GM18907 (cell line): ENCODE measurements around the gene ANKRD9.
"Not testable (repeated sequence)": the region's sequence is repeated elsewhere in the genome, so short reads cannot be mapped to it uniquely, and the experiment has no call there.

Experiments used
- ATAC-seq: cut with Tn5 transposase; IDR thresholded peaks from one replicate; pipeline ENCODE4 v1.9.1; 2021; ENCODE audit warnings: mild to moderate bottlenecking, moderate library complexity; ENCODE audit not compliant: unreplicated experiment

The ANKRD9 gene, protein sequence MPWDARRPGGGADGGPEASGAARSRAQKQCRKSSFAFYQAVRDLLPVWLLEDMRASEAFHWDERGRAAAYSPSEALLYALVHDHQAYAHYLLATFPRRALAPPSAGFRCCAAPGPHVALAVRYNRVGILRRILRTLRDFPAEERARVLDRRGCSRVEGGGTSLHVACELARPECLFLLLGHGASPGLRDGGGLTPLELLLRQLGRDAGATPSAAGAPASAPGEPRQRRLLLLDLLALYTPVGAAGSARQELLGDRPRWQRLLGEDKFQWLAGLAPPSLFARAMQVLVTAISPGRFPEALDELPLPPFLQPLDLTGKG

DNA sequence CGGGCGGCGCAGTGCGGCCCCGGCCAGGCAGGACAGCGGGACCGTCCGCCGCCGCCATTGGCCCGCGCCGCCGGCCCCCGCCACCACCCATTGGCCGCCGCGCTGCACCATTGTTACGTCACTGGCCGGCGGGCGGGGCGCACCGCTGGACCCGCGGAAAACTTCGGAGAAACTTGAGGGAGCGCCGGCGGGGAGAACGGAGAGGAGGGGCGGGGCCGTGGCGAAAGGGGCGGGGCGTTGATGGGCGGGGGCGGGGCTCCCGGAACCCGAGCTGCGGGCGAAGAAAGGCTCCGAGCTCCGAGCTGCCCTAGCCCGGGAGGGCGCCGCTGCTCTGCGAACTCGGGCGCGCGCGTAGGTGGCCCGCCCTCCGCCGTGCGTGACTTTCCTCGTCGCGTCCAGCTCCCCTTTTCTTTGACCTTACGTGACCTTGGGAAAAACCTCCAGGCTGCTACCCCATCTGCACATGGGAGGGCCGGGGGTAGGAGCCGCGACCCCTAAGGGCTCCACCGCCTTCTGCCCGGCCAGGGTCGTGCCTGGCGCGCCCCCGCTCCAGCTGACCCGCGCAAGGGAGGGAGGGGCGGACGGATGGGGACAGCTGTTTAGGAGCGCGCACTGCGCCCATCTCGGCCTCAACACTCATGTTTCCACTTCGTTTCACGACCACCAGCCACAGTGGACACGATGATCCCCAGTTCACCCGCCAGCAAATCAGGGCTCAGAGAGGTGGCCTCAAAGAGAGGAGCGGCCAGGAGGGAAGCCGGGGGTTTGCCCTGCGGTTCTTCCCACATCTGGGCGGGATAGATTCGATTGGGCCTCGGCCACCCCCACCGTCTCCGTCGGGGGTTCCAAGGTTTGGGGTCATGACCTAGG lies at the start of gene ANKRD9:
ANKRD9 (minus strand) TSS at position 31 of the 870 bp plus-strand sequence. CDS start 1,887 bp downstream, outside the sequence.
- ATAC-seq = peak; percentile 73

DNA sequence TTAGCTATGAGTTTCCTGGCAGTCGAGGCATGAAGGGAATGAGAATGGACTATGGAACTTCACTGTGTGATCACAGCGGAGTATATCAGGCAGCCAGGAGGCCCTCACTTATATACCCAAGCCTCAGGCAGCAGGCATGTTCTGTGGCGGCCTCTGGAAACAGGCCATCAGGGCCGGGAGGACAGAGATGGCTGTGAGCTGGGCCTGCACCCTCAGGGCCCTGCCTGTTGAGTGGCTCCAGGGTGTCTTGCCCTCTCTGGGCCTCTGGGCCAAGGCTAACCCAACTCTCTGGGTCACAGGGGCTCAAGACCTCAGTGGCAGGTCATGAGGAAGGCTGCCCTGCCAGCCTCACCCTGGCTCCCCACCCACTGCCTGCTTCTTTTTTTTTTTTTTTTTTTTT lies 49.0 kb upstream of the ANKRD9 start:
- ATAC-seq = no peak

DNA sequence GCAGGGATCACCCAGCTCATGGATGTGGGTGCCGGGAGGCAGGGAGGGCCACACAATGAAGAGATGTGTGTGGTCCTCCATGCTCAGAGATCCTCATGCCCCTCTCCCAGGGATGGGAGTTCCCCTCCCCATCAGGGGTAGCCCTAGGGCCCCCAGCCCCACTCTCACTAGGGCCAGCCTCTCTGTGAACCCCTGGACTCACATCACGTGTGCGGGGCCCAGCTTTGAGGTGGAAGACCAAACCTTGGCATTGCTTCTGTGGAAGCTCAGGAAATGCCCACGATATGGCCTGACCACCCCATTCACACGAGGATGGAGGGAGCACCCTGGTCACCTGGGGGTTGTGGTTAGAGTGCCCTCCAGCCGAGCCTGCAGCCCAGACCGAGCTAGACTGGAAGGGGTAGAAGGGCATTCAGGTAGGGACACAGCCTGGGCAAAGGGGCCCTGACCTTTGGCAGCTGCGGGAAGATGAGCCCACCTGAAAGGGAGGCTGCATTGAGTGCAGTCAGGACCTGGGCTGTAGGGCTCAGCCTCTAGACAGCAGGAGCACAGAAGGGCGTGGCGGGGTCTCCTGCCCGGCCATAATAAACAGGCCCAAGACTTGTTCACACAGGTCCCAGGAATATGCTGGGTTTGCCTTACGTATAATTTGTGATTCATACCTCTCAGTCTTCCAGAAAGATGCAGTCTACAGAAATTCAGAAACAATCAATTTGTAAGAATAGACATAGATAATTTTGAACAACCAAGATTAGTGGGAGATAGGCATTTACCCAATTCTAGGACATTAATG lies 48.1 kb upstream of the ANKRD9 start:
- ATAC-seq = no peak

DNA sequence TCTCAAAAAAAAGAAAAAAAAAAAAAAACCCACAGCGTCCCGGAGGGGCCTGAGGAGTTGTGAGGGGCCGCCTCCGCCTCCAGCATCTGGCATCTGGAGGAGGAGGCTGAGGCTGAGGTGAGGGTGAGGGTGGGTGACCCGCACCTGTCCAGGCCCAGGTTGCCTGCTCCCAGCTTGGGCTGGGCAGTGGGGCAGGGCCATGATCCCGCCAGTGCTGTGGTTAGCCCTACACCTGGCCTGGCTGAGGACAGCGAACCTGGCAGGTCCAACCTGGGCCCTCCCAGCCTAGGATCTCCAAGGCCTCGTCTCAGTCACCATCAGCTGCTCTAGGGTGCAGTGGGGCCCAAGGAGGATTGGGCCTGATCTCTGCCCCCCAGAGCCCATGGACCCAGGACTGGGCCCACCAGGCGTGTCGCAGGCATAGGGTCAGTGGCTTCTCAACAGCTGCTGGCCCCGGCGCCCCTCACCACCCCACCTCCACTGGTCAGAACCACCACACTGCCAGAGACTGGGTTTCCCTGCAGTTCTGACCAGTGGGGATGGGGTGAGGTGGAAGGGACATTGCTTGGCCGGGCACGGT lies 46.6 kb upstream of the ANKRD9 start:
- ATAC-seq = no peak

DNA sequence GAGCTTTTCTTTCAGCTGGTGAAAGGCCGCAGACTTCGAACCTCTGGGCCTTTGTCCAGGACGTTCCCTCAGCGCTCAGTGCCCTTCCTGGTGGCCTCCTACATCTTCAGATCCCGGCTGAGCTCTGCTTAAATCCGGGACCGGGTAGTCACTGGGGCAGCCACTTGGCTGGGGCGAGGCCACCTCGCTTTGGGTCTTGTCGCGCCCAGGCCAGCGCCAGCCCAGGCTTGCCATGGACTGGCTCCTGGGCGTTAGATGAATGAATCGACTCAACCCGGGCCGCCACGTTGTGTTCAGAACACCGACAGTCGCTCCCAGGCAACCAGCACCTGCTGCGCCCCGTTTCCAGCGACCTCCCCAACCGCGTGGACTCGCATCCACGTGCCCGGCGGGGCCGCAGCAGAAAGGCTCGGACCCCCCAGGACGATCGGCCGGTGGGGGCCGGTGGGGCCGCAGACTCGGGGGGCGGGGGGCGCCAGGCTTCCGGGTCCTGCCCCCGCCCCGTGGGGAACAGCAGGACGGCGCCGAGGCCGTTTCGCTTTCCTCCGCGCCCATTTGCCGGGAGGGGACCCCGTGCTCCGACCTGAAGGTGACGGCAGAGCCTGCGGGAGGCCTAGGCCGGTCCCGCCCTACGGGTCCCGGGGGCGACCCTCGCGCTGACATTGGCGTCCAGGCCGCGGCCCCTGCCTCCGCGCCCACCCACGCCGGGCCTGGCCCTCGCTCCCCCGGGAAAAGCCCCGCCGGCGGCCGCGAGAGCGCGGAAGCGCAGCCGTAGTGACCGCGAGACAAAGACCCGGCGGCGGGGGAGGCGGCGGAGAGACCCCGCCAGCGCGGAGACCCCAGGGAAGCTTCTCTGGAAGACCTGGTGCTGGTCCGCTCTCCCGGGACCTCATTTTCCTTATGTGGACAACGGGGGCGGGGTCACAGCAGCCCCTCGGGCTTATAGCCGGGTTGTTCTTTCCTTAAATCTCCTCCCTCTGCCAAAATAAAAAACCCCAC lies 45.5 kb upstream of the ANKRD9 start:
- ATAC-seq = no peak

DNA sequence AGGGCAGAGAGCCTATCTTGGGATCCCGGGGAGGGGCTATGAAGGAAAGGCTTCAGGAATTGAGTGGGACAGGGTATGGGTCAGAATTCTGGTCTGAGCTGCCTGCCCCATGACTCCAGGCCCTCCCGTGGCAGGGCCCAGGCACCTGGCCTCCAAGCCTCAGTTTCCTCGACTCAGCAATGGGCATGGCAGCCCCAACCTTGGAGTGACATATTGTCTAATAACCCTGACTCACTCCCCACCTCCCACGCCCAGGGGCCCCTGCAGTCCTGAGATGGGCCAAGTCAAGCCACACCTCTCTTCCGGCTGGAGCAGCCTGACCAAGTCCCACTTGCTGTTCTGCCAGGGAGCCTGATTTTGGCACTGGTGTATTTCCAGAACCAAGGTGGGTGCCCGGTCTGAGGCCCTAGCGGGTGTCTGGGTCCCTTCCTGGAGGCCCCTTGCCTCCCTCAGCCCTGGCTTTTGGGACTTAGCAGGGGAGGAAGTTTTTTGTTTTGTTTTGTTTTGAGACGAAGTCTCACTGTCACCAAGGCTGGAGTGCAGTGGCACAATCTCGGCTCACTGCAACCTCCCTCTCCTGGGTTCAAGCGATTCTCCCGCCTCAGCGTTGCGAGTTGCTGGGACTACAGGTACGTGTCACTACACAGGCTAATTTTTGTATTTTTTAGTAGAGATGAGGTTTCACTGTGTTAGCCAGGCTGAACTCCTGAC lies 42.6 kb upstream of the ANKRD9 start:
- ATAC-seq = no peak

DNA sequence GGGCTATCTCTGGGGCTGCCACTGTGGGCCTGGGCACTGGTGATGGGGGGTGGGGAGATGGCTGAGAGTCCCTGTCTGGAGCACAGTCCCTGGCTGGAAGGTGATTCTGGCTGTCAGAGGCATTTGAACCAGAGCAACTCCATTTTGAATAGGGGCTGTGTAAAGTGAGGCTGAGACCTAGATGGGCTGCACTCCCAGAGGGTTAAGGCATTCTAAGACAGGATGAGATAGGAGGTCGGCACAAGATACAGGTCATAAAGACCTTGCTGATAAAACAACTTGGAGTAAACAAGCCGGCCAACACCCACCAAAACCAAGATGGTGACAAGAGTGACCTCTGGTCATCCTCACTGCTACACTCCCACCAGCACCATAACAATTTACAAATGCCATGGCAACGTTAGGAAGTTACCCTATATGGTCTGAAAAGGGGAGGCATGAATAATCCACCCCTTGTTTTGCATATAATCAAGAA lies 41.4 kb upstream of the ANKRD9 start:
- ATAC-seq = not testable (repeated sequence)

DNA sequence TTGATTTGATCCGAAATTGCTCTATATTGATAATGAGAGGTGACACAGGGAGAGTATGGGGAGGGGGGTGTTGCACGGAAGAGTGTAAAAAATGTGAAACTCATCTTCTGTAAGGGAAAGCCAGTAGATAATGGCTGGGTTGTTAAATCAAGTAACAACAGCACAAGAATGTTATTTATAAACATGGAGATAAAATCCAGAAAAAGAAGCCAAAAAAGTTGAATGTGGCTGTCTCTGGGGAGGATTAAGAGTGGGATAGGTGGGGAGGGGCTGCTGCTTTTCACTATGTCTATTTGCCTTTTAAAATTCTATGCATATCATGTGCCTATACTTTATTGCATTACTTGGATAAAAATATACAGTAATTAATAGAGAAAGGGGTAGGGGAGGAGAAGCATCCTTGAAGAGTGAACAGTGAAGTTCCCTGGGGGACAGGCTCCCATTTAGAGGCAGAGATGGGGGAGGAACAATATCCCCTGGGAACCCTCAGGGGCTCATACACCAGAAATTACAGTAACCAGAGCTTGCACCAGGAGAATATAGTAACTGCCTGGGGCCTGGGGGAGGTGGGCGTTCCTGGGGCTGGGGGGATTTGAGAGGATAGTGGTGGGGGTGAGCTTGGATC lies 39.2 kb upstream of the ANKRD9 start:
- ATAC-seq = no peak

DNA sequence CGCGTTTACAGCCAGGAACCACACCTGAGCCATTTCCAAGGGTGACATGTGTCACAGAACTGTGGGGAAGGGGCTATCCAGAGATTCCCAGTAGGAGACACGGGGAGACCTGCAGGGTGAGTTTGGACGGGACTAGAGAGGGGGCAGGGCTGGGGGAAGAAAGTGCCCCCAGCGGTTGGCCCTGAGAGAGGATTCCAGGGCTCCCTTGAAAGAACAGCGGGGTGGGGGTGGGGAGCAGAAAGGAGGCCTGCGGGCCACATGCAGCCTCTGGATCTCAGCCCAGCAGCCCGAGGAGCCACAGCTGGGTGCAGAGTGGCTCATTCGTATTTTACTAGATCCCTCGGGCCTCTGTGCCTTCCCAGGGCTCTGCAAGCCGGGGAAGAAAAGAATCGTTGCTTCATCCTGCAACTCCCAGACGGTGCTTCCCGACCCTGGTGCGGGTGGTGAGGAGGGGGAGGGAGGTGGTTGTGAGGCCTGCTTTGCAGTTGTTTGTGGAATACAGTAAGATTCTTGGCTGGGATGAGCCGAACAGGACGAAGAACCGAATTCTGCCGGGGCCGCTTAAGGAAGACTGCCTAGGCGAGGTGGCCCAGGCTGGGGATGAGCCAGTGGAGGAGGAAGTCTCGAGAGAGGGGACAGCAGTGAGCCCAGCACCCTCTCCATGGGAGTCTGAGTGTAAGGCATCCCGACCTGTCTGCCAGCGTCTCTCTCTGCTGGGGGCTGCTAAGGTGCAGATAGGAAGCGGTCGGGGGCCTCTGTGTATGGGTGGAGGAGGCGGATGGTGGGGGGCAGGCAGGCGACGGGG lies 36.1 kb upstream of the ANKRD9 start:
- no peak for ATAC-seq

DNA sequence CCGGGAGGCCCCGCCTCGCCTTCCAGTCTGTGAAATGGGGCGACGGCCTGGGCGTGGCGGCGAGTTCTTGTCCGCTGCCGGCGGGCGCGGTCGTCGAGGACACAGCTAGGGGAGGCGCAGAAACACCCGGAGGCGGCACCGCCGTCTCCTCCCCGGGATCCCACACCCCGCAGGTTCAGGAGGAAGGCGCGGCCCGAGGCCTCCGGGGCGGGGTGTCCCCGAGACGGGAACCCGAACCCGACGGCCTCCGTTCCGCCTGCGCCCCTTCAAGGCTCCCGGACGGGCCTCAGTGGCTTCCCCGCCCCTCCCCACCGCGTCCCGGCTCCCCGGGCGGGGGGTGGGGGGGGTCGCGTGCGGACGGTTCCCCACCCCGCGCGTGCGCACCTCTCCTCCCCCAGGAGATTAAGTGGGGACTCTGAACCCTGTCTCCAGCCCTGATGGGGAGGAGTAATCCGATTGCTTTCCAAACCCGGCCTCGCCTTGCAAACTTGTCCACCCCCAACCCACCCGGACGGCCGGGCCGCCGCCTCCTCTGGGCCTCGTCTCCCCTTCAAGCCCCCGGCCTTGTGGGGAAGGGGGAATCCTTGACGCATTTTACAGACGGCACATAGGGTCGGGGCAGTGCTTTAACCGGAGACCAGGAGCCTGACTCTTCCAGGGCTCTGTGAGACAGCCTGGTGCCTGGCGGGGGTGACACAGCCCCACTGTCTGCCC lies 35.3 kb upstream of the ANKRD9 start:
- ATAC-seq = no peak

DNA sequence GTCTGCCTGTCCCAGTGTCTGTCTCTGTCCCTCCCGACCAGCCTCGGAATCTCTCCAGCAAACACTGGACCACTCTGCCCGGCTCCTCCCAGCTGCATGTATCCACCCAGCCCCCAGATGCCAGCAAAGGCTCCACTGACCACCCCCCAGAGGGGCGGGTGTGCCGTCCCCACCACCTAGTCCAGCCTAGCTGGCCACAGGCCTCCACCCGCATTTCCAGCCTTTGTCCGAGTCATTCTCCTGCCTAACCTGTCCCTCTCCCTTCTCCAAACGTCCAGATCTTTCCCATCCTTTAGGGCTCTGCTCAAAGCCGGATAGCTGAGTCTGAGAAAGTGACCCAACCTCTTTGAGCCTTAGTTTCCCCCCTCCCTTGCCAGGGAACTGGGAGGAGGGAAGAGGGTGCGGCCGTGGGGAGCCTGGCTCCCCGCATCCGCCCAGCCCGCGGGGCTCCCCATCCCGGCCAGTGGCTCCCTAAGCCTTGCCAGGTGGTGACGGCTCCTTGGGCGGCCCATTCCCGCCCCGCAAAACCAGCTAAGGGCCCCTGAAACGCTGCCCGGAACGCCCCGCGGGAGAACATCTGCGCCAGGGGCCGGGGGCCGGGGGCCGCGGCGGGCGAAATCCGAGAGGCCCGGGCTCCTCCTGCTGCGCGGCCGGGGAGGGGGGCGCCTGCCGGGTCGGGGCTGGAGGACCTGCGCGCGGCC lies 34.6 kb upstream of the ANKRD9 start:
- ATAC-seq = no peak

DNA sequence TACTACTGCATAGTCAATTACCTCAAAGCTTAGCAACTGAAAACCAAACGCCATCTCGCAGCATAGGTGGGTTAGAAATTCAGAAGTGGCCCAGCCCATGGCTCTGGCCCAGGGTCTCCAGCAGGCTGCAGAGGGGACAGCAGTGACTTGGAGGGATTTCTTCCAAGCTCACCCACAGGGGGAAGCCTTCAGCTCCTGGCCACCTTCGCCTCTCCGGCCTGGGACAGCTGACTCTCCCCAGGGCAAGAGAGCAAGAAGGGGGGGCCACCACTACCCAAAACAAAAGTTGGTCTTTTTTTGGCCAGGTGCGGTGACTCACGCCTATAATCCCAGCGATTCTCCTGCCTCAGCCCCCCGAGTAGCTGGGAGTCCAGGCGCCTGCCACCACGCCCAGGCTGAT lies 32.2 kb upstream of the ANKRD9 start:
- ATAC-seq = no peak

DNA sequence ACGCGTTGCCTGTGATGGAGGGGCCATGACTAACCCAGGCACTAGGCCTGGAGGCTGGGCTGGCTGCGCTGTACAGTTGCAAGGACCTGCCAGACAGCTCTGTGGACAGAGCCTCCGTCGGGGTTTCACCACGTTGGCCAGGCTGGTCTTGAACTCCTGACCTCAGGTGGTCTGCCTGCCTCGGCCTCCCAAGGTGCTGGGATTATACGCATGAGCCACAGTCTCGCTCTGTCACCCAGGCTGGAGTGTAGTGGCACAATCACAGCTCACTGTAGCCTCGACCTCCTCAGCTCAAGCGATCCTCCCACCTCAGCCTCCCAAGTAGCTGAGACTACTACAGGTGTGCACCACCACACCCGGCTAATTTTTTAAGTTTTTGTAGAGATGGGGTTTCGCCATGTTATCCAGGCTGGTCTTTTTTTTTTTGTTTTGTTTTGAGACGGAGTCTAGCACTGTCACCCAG lies 31.5 kb upstream of the ANKRD9 start:
- ATAC-seq = not testable (repeated sequence)

DNA sequence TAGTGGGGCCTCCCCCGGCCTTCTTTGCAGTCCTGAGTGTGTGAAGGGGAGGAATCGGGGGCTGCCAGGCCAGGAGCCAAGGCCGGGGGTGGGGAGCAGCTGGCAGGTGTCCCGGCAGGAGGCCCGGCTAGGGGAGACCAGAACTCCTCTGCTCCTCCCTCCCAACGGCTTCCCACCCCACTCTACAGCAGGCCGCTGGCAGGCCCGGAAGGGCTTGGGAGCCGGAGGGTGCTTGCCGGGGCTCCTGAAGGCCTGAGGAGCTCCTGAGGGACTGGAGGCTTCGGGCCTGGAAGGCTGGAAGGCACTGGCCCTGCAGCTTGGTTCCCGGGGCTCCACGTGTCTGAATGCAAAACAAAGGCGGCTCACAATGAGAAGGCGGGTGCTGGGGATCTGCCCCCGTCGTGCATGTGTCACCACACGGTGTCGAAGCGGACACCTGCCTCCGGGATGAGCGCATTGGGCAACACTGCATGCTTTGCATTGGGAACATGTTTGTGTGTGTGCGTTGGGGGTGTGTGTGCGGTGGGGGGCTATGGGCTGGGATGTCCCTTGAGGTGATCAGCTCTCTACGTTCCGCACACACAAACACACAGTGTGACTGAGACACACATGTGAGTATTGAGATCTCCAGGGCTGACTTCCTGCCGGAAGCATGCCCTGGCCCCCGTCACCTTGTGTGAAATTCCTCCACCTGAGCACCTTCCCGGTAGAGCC lies 30.9 kb upstream of the ANKRD9 start:
- no peak for ATAC-seq

DNA sequence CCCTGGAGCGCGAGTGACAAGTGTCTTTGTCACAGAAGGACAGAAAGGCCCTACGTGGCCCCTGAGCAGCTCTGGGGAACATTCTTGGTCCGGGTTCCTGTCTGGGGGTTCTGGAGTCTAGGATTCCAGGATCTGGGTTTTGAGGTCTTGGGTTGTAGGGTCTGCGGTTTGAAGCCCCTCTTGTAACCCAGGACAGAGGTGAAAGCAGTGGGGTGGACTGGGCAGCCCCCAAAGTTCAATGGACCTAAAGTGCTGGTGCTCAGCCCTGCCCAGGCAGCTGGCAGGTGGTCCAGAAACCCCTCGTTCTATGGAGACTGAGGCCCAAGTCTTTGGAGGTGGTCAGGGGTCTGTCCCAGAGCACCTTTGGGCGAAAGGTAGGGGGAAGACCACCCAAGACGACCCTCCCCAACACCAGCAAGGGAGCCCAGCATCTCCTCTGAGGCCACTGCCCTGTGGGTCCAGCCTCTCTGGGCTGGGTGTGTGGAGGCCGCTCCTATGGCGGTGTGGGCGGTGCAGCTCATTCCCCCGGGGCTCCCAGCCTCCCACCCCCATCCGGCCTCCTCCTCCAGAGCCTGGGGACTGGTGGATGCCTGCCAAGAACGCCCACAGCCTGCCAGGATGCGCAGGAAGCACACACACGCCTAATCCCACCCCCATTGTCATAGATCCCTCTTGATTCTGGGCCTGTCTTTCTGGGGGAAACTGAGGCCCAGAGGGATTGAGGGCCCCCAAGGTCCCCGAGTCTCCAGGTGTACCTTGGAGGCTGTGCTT lies 30.2 kb upstream of the ANKRD9 start:
- no peak for ATAC-seq
